ENCODE data around the gene NPHP4. TPM values are rescaled to one million over a fixed set of nuclear protein-coding genes. Genes with fewer than 3 reads are reported as not detected.

Gene NPHP4
- polyA plus RNA-seq, 4 donors, result 1.4 to 10.0 (median 2.8) TPM

DNA sequence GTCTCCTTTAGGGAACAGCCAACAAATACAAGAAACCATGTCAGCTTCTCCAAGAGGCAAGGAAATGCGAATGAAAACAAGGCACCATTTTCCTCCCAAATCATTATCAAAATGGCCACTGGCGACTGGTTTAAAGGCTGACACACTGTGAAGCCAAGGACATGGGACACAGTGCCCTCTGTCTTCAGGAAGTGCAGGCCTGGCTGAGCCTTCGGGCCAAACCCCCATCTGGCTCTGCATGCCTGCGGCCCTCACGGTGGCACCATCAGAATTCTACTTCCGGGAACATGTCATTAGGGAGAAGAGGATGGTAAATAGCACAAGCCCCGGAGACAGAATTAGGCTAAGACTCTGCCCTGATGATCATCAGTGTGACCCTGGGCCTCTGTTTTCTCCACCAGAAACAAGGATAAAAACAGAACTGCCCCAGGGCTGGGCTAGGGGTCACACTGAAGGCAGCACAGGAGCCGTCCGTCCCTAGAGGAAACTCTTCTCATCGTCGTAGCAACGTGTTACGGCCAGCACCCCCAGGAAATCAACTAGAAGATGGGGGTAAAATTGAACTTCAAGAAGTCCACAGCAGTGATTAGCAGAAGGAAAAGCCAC is 103.5 kb downstream of the NPHP4 start:
- Histone ChIP-seq H3K9me3 (ENCODE audit: control insufficient read depth in 2 of 2, insufficient read depth in 1 of 2, low read depth in 1 of 2, low read length in 1 of 2) (no peaks in the 10 kb centered on the region), H3K4me1 (ENCODE audit: control insufficient read depth in 3 of 3, insufficient read depth in 2 of 3, low read depth in 1 of 3, low read length in 2 of 3) (no peaks in the 10 kb centered on the region), H3K27ac (ENCODE audit: low read depth in 1 of 3, low read length in 2 of 3) (no peak overlapping the region), H3K27me3 (ENCODE audit: control insufficient read depth in 3 of 3, insufficient read depth in 3 of 3, low read length in 3 of 3) (no peaks in the 10 kb centered on the region), H3K36me3 (ENCODE audit: control insufficient read depth in 3 of 3, insufficient read depth in 2 of 3, low read depth in 1 of 3, low read length in 3 of 3) (peaks cover 0 to 31% (median 0%) of the 10 kb centered on the region in 3 donors), H3K4me3 (ENCODE audit: low read depth in 1 of 3, low read length in 3 of 3) (no peak overlapping the region)
- FAIRE-seq (no peak), DNase-seq (no peak)
- 89 to 92% (median 92%) methylated on average over 13 of the region's 13 CpGs for WGBS, 3 donors

DNA sequence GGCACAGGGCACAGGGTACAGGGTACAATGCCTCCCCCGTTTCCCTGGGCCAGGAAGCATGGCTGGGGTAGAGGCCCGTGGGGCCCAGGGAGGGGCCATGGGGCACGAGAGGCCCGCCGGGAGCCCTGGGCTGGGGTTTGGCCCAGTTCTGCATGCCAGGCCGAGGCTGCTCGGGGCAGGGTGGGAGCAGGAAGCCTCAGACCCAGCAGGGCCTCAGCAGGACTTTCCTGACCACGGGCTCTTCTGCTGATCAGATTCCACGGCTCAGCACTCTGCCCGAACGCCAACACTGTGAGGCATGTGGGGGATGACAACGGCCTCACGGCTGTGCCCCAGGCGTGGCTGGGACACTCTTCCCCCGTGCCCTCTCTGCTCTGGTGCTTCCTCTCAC is 104.3 kb downstream of the NPHP4 start:
- 84 to 94% (median 93%) methylated on average over 11 to 15 of the region's 15 CpGs for WGBS, 3 donors
- H3K36me3 ChIP-seq (ENCODE audit: control insufficient read depth in 3 of 3, insufficient read depth in 2 of 3, low read depth in 1 of 3, low read length in 3 of 3), result peaks cover 0 to 30% (median 0%) of the 10 kb centered on the region in 3 donors
- no peaks in the 10 kb centered on the region for H3K4me1 ChIP-seq (ENCODE audit: control insufficient read depth in 3 of 3, insufficient read depth in 2 of 3, low read depth in 1 of 3, low read length in 2 of 3)
- H3K27me3 ChIP-seq (ENCODE audit: control insufficient read depth in 3 of 3, insufficient read depth in 3 of 3, low read length in 3 of 3), result no peaks in the 10 kb centered on the region
- FAIRE-seq (no peak), DNase-seq (no peak)
- H3K4me3 ChIP-seq (ENCODE audit: low read depth in 1 of 3, low read length in 3 of 3), result no peak overlapping the region
- no peaks in the 10 kb centered on the region for H3K9me3 ChIP-seq (ENCODE audit: control insufficient read depth in 2 of 2, insufficient read depth in 1 of 2, low read depth in 1 of 2, low read length in 1 of 2)
- no peak overlapping the region for H3K27ac ChIP-seq (ENCODE audit: low read depth in 1 of 3, low read length in 2 of 3)

DNA sequence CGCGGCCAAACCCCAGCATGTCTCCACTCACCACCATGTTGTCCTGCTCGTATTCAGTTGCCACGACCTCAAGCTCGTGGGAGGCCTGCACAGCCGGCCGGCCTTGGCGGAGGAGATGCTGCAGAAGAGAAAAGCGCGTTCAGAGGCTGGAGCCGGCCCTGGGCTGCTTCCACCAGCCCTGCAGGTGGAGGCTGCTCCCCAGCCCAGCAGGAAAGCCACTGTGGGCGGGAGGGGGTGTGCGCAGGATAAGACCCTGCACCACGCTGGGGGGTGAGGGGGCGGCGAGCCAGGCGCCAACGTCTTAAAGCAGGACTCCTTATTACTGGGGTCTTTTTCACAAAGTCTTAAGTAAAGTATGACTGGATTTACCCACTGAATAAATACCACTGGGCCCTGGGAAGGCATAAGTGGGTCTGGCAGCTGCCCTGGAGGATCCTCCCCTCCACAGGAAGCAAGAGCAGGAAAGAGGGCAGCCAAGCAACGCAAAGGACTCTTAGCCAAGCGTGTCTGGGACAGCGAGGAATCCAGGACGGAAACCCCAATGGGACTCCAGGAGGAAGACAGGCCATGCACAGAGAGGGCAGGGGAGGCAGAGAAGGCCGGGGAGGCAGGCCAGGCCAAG is 104.8 kb downstream of the NPHP4 start:
- H3K27ac ChIP-seq (ENCODE audit: low read depth in 1 of 3, low read length in 2 of 3), result no peak overlapping the region
- no peaks in the 10 kb centered on the region for H3K27me3 ChIP-seq (ENCODE audit: control insufficient read depth in 3 of 3, insufficient read depth in 3 of 3, low read length in 3 of 3)
- FAIRE-seq (no peak), DNase-seq (no peak)
- no peaks in the 10 kb centered on the region for H3K4me1 ChIP-seq (ENCODE audit: control insufficient read depth in 3 of 3, insufficient read depth in 2 of 3, low read depth in 1 of 3, low read length in 2 of 3)
- peaks cover 0 to 34% (median 0%) of the 10 kb centered on the region in 3 donors for H3K36me3 ChIP-seq (ENCODE audit: control insufficient read depth in 3 of 3, insufficient read depth in 2 of 3, low read depth in 1 of 3, low read length in 3 of 3)
- no peaks in the 10 kb centered on the region for H3K9me3 ChIP-seq (ENCODE audit: control insufficient read depth in 2 of 2, insufficient read depth in 1 of 2, low read depth in 1 of 2, low read length in 1 of 2)
- WGBS, 3 donors, result 91 to 97% (median 95%) methylated on average over 23 of the region's 23 CpGs
- no peak overlapping the region for H3K4me3 ChIP-seq (ENCODE audit: low read depth in 1 of 3, low read length in 3 of 3)

DNA sequence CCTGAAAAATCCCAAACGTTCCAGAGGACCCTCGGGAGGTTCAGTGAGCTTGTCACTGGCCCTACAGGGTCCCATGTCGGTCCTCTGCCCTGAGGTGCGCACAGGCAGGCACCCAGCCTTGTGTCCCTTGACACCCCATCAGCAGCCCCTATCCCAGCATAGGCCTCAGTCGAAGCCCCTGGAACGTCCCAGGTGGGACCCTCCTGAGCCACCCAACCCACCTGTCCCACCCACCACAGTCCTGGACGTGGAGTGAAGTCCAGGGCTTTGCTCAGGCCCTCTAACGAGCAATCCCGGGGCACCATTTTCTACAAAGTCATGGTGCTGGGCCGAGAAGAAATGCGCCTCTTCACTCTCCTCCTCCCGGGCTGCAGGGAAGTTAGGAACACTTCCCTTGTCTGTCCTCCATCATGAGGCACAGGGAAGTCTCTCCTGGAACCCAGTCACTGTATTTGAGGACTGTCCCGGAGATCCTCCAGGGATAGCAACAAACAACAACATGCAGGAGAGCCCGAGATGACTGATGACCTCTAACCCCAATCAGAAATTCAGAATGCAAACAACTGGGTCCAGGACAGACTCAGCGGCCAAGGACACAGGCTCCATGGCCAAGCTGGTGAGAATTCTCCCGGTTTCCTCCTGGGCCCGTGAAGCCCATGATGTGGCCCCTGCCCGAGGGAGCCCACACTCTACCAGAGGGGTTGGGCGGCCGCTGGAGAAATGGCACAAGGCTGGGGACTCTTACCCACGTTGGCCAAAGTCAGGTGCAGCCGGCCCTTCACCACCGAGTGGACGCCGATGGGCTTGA is 105.5 kb downstream of the NPHP4 start:
- WGBS, 3 donors, result 93 to 97% (median 93%) methylated on average over 25 of the region's 25 CpGs
- no peak for FAIRE-seq

DNA sequence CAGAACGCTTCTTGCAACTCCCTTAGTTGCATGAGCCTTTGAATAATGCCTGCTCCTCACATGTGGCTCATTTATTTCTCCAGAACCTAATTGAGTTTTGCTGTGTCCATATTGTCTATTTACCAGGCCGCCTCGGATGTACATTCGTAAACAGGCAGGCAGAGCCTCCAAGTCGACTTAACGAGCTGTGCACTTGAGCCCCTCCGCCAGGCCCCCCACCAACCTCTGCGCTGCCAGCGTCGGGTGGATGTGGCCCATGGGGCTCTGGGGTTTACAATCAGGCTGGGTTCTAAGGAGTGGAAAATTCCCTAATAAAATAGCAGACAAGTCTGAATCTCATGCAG is 106.1 kb downstream of the NPHP4 start:
- no peak overlapping the region for H3K4me3 ChIP-seq (ENCODE audit: low read depth in 1 of 3, low read length in 3 of 3)
- H3K36me3 ChIP-seq (ENCODE audit: control insufficient read depth in 3 of 3, insufficient read depth in 2 of 3, low read depth in 1 of 3, low read length in 3 of 3), result peaks cover 0 to 41% (median 0%) of the 10 kb centered on the region in 3 donors
- H3K27ac ChIP-seq (ENCODE audit: low read depth in 1 of 3, low read length in 2 of 3), result no peak overlapping the region
- H3K4me1 ChIP-seq (ENCODE audit: control insufficient read depth in 3 of 3, insufficient read depth in 2 of 3, low read depth in 1 of 3, low read length in 2 of 3), result no peaks in the 10 kb centered on the region
- no peaks in the 10 kb centered on the region for H3K9me3 ChIP-seq (ENCODE audit: control insufficient read depth in 2 of 2, insufficient read depth in 1 of 2, low read depth in 1 of 2, low read length in 1 of 2)
- 93 to 96% (median 94%) methylated on average over 10 of the region's 10 CpGs for WGBS, 3 donors
- H3K27me3 ChIP-seq (ENCODE audit: control insufficient read depth in 3 of 3, insufficient read depth in 3 of 3, low read length in 3 of 3), result no peaks in the 10 kb centered on the region
- FAIRE-seq (no peak), DNase-seq (no peak)

More for the DNA sequence above, 105.5 kb downstream of the NPHP4 start:
- Histone ChIP-seq H3K36me3 (ENCODE audit: control insufficient read depth in 3 of 3, insufficient read depth in 2 of 3, low read depth in 1 of 3, low read length in 3 of 3) (peaks cover 0 to 35% (median 0%) of the 10 kb centered on the region in 3 donors), H3K9me3 (ENCODE audit: control insufficient read depth in 2 of 2, insufficient read depth in 1 of 2, low read depth in 1 of 2, low read length in 1 of 2) (no peaks in the 10 kb centered on the region), H3K27me3 (ENCODE audit: control insufficient read depth in 3 of 3, insufficient read depth in 3 of 3, low read length in 3 of 3) (no peaks in the 10 kb centered on the region), H3K4me1 (ENCODE audit: control insufficient read depth in 3 of 3, insufficient read depth in 2 of 3, low read depth in 1 of 3, low read length in 2 of 3) (no peaks in the 10 kb centered on the region), H3K4me3 (ENCODE audit: low read depth in 1 of 3, low read length in 3 of 3) (no peak overlapping the region), H3K27ac (ENCODE audit: low read depth in 1 of 3, low read length in 2 of 3) (no peak overlapping the region)
- DNase-seq, result no peak

DNA sequence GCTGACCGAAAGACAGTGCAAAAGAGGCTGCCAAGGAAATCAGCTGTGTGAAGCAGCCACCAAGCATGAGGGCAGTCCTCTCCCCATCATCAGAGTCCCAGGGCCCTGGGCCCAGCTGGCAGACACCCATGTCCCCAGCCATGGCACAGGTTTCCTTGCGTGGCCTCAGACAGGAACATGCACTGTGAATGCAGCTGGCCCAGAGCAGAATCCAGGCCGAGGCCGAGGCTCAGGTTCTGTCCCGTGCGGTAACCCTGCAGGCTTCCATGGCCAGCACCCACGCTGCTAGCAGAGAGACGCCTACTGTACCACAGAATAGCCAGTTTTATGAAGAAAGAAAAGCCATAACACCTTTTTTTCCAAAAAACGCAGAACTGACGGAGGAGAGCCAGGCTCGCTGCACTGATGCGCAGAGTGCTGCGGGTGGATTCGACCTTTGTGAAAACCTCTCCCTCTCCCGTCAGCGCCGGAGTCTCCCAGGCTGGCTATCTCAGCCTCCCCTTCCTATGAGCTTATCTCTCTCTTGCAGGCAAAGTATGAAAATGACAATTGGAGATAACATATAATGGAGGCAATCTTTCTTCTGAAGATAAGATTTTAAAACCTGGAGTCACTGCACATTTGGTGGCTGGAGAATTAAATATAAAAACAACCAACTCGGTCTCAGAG is 106.6 kb downstream of the NPHP4 start:
- no peaks in the 10 kb centered on the region for H3K27me3 ChIP-seq (ENCODE audit: control insufficient read depth in 3 of 3, insufficient read depth in 3 of 3, low read length in 3 of 3)
- H3K4me3 ChIP-seq (ENCODE audit: low read depth in 1 of 3, low read length in 3 of 3), result no peak overlapping the region
- FAIRE-seq (no peak), DNase-seq (no peak)
- H3K9me3 ChIP-seq (ENCODE audit: control insufficient read depth in 2 of 2, insufficient read depth in 1 of 2, low read depth in 1 of 2, low read length in 1 of 2), result no peaks in the 10 kb centered on the region
- H3K4me1 ChIP-seq (ENCODE audit: control insufficient read depth in 3 of 3, insufficient read depth in 2 of 3, low read depth in 1 of 3, low read length in 2 of 3), result no peaks in the 10 kb centered on the region
- H3K27ac ChIP-seq (ENCODE audit: low read depth in 1 of 3, low read length in 2 of 3), result no peak overlapping the region
- H3K36me3 ChIP-seq (ENCODE audit: control insufficient read depth in 3 of 3, insufficient read depth in 2 of 3, low read depth in 1 of 3, low read length in 3 of 3), result peaks cover 0 to 42% (median 0%) of the 10 kb centered on the region in 3 donors
- 91 to 92% (median 92%) methylated on average over 18 of the region's 18 CpGs for WGBS, 3 donors

DNA sequence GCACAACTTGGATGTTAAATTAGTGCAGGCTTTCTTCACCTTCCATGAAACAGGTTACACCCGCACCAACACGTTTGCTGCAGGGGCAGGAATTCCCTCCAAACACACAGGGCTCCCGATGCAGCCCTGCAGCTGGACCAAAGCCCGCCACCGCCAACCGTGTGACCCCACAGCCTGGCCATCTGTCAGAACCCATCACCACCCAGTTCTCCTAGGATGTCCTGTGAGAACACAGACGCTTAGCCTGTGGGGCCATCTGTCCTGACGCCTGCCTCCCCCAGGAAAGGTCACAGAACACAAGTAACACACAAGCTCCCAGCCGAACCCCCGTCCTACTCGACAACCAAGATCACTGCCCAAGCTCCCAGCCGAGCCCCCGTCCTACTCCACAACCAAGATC is 108.1 kb downstream of the NPHP4 start:
- FAIRE-seq, result no peak

More for the DNA sequence above, 108.1 kb downstream of the NPHP4 start:
- Histone ChIP-seq H3K9me3 (ENCODE audit: control insufficient read depth in 2 of 2, insufficient read depth in 1 of 2, low read depth in 1 of 2, low read length in 1 of 2) (peaks cover 0 to 7% of the 10 kb centered on the region in 2 donors), H3K4me3 (ENCODE audit: low read depth in 1 of 3, low read length in 3 of 3) (no peak overlapping the region), H3K36me3 (ENCODE audit: control insufficient read depth in 3 of 3, insufficient read depth in 2 of 3, low read depth in 1 of 3, low read length in 3 of 3) (peaks cover 0 to 46% (median 4%) of the 10 kb centered on the region in 3 donors), H3K4me1 (ENCODE audit: control insufficient read depth in 3 of 3, insufficient read depth in 2 of 3, low read depth in 1 of 3, low read length in 2 of 3) (no peaks in the 10 kb centered on the region), H3K27me3 (ENCODE audit: control insufficient read depth in 3 of 3, insufficient read depth in 3 of 3, low read length in 3 of 3) (no peaks in the 10 kb centered on the region), H3K27ac (ENCODE audit: low read depth in 1 of 3, low read length in 2 of 3) (no peak overlapping the region)
- no peak for DNase-seq
- WGBS, 3 donors, result 91 to 96% (median 93%) methylated on average over 12 to 13 of the region's 13 CpGs

All from small intestine (tissue), 7 donors.